Measurements from ENCODE around the gene NR2C1. TPM values are rescaled to one million over a fixed set of nuclear protein-coding genes. Genes with fewer than 3 reads are reported as not detected.

The NR2C1 gene
- total RNA-seq, 1 experiment from 2014 or later = 33.7 TPM

DNA sequence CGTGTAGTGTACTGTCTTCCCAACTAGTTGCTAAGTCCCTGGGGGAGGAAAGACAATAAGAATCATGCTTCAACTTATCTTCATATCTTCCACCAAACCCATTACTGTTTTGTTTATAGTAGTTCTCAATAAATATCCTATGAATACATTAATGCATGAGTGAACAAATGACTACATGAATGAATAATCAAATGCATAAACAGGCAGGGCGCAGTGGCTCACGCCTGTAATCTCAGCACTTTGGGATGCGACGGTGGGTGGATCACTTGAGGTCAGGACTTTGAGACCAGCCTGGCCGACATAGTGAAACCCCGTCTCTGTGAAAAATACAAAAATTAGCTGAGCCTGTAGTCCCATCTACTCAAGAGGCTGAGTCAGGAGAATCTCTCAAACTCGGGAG lies 32.1 kb upstream of the NR2C1 start:
- H3K36me3 ChIP-seq (ENCODE audit: control insufficient read depth in 1 of 2, insufficient read depth in 2 of 2, low read length in 2 of 2) = no peaks in the 10 kb centered on the region
- H3K9ac ChIP-seq (ENCODE audit: low read length) = no peak overlapping the region
- H3K4me2 ChIP-seq (ENCODE audit: low read length) = no peak overlapping the region
- no peak for TF ChIP-seq POLR2A (IDR thresholded peaks at IDR 0.05; ENCODE audit: borderline replicate concordance, extremely low read depth, insufficient read depth, insufficient read length)
- TF ChIP-seq RAD21 (IDR thresholded peaks at IDR 0.05; ENCODE audit: low read depth) = no peak
- TF ChIP-seq, protein P1, sequence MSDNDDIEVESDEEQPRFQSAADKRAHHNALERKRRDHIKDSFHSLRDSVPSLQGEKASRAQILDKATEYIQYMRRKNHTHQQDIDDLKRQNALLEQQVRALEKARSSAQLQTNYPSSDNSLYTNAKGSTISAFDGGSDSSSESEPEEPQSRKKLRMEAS (IDR thresholded peaks at IDR 0.05) = no peak
- no peak for TF ChIP-seq FOSL1 (IDR thresholded peaks at IDR 0.05; ENCODE audit: low read depth)
- TF ChIP-seq ZNF274 (IDR thresholded peaks at IDR 0.05; ENCODE audit: low read depth, low read length) = no peak
- no peak for TF ChIP-seq POLR2AphosphoS5 (IDR thresholded peaks at IDR 0.05; ENCODE audit: low read depth, low read length)
- TF ChIP-seq SRF (IDR thresholded peaks at IDR 0.05; ENCODE audit: low read depth) = no peak
- TF ChIP-seq, protein P2, sequence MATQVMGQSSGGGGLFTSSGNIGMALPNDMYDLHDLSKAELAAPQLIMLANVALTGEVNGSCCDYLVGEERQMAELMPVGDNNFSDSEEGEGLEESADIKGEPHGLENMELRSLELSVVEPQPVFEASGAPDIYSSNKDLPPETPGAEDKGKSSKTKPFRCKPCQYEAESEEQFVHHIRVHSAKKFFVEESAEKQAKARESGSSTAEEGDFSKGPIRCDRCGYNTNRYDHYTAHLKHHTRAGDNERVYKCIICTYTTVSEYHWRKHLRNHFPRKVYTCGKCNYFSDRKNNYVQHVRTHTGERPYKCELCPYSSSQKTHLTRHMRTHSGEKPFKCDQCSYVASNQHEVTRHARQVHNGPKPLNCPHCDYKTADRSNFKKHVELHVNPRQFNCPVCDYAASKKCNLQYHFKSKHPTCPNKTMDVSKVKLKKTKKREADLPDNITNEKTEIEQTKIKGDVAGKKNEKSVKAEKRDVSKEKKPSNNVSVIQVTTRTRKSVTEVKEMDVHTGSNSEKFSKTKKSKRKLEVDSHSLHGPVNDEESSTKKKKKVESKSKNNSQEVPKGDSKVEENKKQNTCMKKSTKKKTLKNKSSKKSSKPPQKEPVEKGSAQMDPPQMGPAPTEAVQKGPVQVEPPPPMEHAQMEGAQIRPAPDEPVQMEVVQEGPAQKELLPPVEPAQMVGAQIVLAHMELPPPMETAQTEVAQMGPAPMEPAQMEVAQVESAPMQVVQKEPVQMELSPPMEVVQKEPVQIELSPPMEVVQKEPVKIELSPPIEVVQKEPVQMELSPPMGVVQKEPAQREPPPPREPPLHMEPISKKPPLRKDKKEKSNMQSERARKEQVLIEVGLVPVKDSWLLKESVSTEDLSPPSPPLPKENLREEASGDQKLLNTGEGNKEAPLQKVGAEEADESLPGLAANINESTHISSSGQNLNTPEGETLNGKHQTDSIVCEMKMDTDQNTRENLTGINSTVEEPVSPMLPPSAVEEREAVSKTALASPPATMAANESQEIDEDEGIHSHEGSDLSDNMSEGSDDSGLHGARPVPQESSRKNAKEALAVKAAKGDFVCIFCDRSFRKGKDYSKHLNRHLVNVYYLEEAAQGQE (IDR thresholded peaks at IDR 0.05; ENCODE audit: low read depth) = no peak
- TF ChIP-seq, protein P3, sequence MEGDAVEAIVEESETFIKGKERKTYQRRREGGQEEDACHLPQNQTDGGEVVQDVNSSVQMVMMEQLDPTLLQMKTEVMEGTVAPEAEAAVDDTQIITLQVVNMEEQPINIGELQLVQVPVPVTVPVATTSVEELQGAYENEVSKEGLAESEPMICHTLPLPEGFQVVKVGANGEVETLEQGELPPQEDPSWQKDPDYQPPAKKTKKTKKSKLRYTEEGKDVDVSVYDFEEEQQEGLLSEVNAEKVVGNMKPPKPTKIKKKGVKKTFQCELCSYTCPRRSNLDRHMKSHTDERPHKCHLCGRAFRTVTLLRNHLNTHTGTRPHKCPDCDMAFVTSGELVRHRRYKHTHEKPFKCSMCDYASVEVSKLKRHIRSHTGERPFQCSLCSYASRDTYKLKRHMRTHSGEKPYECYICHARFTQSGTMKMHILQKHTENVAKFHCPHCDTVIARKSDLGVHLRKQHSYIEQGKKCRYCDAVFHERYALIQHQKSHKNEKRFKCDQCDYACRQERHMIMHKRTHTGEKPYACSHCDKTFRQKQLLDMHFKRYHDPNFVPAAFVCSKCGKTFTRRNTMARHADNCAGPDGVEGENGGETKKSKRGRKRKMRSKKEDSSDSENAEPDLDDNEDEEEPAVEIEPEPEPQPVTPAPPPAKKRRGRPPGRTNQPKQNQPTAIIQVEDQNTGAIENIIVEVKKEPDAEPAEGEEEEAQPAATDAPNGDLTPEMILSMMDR (IDR thresholded peaks at IDR 0.05 in 2 of 3, conservative IDR thresholded peaks at IDR 0.05 in 1 of 3; ENCODE audit: borderline replicate concordance in 1 of 3, insufficient read depth in 1 of 3, low read depth in 2 of 3, low read length in 2 of 3) = no peak
- TF ChIP-seq EZH2phosphoT487 (IDR thresholded peaks at IDR 0.05; ENCODE audit: borderline replicate concordance) = no peak
- TF ChIP-seq ZFX (IDR thresholded peaks at IDR 0.05) = no peak
- TF ChIP-seq, protein P4, sequence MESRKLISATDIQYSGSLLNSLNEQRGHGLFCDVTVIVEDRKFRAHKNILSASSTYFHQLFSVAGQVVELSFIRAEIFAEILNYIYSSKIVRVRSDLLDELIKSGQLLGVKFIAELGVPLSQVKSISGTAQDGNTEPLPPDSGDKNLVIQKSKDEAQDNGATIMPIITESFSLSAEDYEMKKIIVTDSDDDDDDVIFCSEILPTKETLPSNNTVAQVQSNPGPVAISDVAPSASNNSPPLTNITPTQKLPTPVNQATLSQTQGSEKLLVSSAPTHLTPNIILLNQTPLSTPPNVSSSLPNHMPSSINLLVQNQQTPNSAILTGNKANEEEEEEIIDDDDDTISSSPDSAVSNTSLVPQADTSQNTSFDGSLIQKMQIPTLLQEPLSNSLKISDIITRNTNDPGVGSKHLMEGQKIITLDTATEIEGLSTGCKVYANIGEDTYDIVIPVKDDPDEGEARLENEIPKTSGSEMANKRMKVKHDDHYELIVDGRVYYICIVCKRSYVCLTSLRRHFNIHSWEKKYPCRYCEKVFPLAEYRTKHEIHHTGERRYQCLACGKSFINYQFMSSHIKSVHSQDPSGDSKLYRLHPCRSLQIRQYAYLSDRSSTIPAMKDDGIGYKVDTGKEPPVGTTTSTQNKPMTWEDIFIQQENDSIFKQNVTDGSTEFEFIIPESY (IDR thresholded peaks at IDR 0.05; ENCODE audit: extremely low read depth, insufficient replicate concordance, low read length) = no peak
- no peak for TF ChIP-seq CEBPB (IDR thresholded peaks at IDR 0.05; ENCODE audit: low read depth)
- TF ChIP-seq CBX3 (IDR thresholded peaks at IDR 0.05; ENCODE audit: low read depth) = no peak
- no peak for TF ChIP-seq JUND (IDR thresholded peaks at IDR 0.05)
- intact Hi-C loops (cut with micrococcal nuclease) = no loop called here
- H3K27ac ChIP-seq (ENCODE audit: low read depth, low read length) = no peak overlapping the region
- H3K79me2 ChIP-seq (ENCODE audit: insufficient read depth, low read length) = no peaks in the 10 kb centered on the region
- H3K9me3 ChIP-seq (ENCODE audit: control insufficient read depth in 1 of 2, insufficient read depth in 1 of 2, low read depth in 1 of 2, low read length in 2 of 2) = no peaks in the 10 kb centered on the region
- no TSS peak for BruUV-seq (replicated peaks)
- peaks cover 20 to 45% of the 10 kb centered on the region in 2 experiments for H3K4me1 ChIP-seq (ENCODE audit: control insufficient read depth in 1 of 2, insufficient read depth in 2 of 2, low read length in 2 of 2)
- H3K9me2 ChIP-seq (ENCODE audit: insufficient read depth) = no peaks in the 10 kb centered on the region
- DNase-seq (ENCODE audit: low read depth, low spot score) = no peak
- no peaks in the 10 kb centered on the region for H4K20me1 ChIP-seq (ENCODE audit: insufficient read depth)
- no peak overlapping the region for H2AFZ ChIP-seq (ENCODE audit: low read depth, low read length, poor library complexity, severe bottlenecking)
- no peak overlapping the region for H3K4me3 ChIP-seq (replicated peaks in 1 of 2; ENCODE audit: low read depth in 1 of 2, low read length in 2 of 2)
- ChIA-PET CTCF (interaction anchor here (1.3 to 3.1 kb wide), 2 partner anchors 12 to 429 kb away, joined by 3 to 13 read pairs; no protein-coding TSS in a partner anchor), POLR2A (no interaction called here), RAD21 (ENCODE audit: low non-redundant PET in 1 of 2, low total read pairs in 2 of 2, uncharacterized antibody in 2 of 2, unreplicated experiment in 2 of 2) (interaction anchor here in 1 of 2 experiments (0.6 kb wide), 1 partner anchor 52 kb away, joined by 5 read pairs; no protein-coding TSS in a partner anchor)
- H3K27me3 ChIP-seq (ENCODE audit: insufficient read depth, low read length) = no peaks in the 10 kb centered on the region
- no peak for ATAC-seq
